H1 (cell line): ENCODE data around the gene RASAL2. TPM values are rescaled to one million over a fixed set of nuclear protein-coding genes. Genes with fewer than 3 reads are reported as not detected.

Source experiments
- CTCF ChIA-PET: fragments of 300-600 bp; sonication (Branson Sonifier 250); formaldehyde crosslinking; loops from one replicate; lab custom pipeline; 2021; ENCODE audit not compliant: partially characterized antibody; lab: Charles Lee
- POLR2A ChIA-PET: fragments of 300-600 bp; sonication (Branson Sonifier 250); formaldehyde crosslinking; loops from one replicate; lab custom pipeline; 2021; ENCODE audit warnings: inconsistent platforms; ENCODE audit not compliant: partially characterized antibody; lab: Charles Lee
- DNase-seq, 2 experiments: peaks; one replicate each; pipeline versions ENCODE4 v3.0.0 to v3.0.0-alpha.2; 2010 to 2022; ENCODE audit warnings: low spot score in 2 of 2, low read depth in 1 of 2, mixed read lengths in 1 of 2
- FAIRE-seq: peaks from 2 replicates; lab custom pipeline; 2011; peaks lifted over from hg19 to GRCh38; lab: Jason Lieb, UNC
- H2AFZ ChIP-seq: 2 replicates; pipeline ENCODE4 v1.8.1; 2012; ENCODE audit warnings: low read length, inconsistent platforms
- H2AK5ac ChIP-seq: 2 replicates; pipeline ENCODE4 v1.6.1; 2013; ENCODE audit warnings: low read depth, low read length
- H2BK120ac ChIP-seq: replicated peaks from 2 replicates; pipeline ENCODE3; 2013; ENCODE audit warnings: low read depth, low read length, inconsistent platforms
- H2BK12ac ChIP-seq: 2 replicates; pipeline ENCODE4 v1.6.1; 2013; ENCODE audit warnings: low read depth, low read length
- H2BK15ac ChIP-seq: 2 replicates; pipeline ENCODE4 v1.6.1; 2013; ENCODE audit warnings: low read length
- H2BK20ac ChIP-seq: 2 replicates; pipeline ENCODE4 v1.6.1; 2013; ENCODE audit warnings: low read length
- H2BK5ac ChIP-seq: 2 replicates; pipeline ENCODE4 v1.6.1; 2013; ENCODE audit warnings: low read depth, low read length
- H3K14ac ChIP-seq: 2 replicates; pipeline ENCODE4 v1.6.1; 2013; ENCODE audit warnings: inconsistent platforms; ENCODE audit not compliant: insufficient read length
- H3K18ac ChIP-seq: 2 replicates; pipeline ENCODE4 v1.6.1; 2013; ENCODE audit warnings: low read length; ENCODE audit errors: extremely low read depth
- H3K23ac ChIP-seq: 2 replicates; pipeline ENCODE4 v1.6.1; 2013; ENCODE audit warnings: inconsistent platforms; ENCODE audit not compliant: insufficient read length
- H3K23me2 ChIP-seq: 2 replicates; pipeline ENCODE4 v1.6.1; 2013; ENCODE audit warnings: low read depth, low read length
- H3K27ac ChIP-seq: 2 replicates; pipeline ENCODE4 v1.6.1; 2011; ENCODE audit warnings: low read depth, low read length, inconsistent platforms
- H3K27me3 ChIP-seq, 4 experiments: replicated peaks in 1 of 4; 1 replicate in 1 of 4; 2 replicates in 3 of 4; pipeline versions ENCODE4 v1.6.1 to v1.8.1; 2011 to 2013; ENCODE audit warnings: low read length in 3 of 4, mild to moderate bottlenecking in 3 of 4, inconsistent platforms in 2 of 4, mixed read lengths in 2 of 4, moderate library complexity in 1 of 4; ENCODE audit not compliant: control insufficient read depth in 3 of 4, insufficient read depth in 3 of 4; ENCODE audit errors: extremely low read depth in 1 of 4
- H3K36me3 ChIP-seq, 4 experiments: 2 replicates each; pipeline versions ENCODE4 v1.6.1 to v1.8.1; 2011 to 2013; ENCODE audit warnings: mild to moderate bottlenecking in 4 of 4, low read length in 3 of 4, moderate library complexity in 2 of 4, control low read depth in 1 of 4, inconsistent platforms in 1 of 4; ENCODE audit not compliant: insufficient read depth in 4 of 4, control insufficient read depth in 2 of 4
- H3K4ac ChIP-seq: replicated peaks from 2 replicates; pipeline ENCODE3; 2013; ENCODE audit warnings: low read length, low read depth, mixed read lengths, inconsistent platforms; ENCODE audit not compliant: insufficient read length
- H3K4me1 ChIP-seq, 4 experiments: replicated peaks in 1 of 4; 1 replicate in 1 of 4; 2 replicates in 3 of 4; pipeline versions ENCODE4 v1.6.1 to v1.8.1; 2011 to 2013; ENCODE audit warnings: low read length in 3 of 4, inconsistent platforms in 2 of 4, mixed read lengths in 1 of 4; ENCODE audit not compliant: insufficient read depth in 4 of 4, control insufficient read depth in 3 of 4
- H3K4me2 ChIP-seq, 2 experiments: 2 replicates each; pipeline versions ENCODE4 v1.6.1 to v1.8.1; 2011 to 2013; ENCODE audit warnings: low read depth in 2 of 2, low read length in 2 of 2, control low read depth in 1 of 2, inconsistent platforms in 1 of 2, mild to moderate bottlenecking in 1 of 2; ENCODE audit not compliant: insufficient read depth in 1 of 2
- H3K4me3 ChIP-seq, 4 experiments: fragments of 200-600, 300-600 bp in 1 of 4; sonication (generic), shearing (Covaris generic), sonication (Bioruptor Twin) in 1 of 4; 2 replicates each; pipeline versions ENCODE4 v1.5.1 to v1.8.1; 2011 to 2016; ENCODE audit warnings: low read length in 4 of 4, low read depth in 3 of 4, control low read depth in 2 of 4, inconsistent platforms in 2 of 4, mild to moderate bottlenecking in 2 of 4, mixed read lengths in 1 of 4, moderate library complexity in 1 of 4; ENCODE audit not compliant: insufficient read depth in 2 of 4; ENCODE audit errors: extremely low read depth in 1 of 4
- H3K56ac ChIP-seq: replicated peaks from 2 replicates; pipeline ENCODE3; 2013; ENCODE audit warnings: low read depth, mild to moderate bottlenecking, mixed read lengths, low read length, inconsistent platforms; ENCODE audit not compliant: insufficient read length
- H3K79me1 ChIP-seq: 2 replicates; pipeline ENCODE4 v1.6.1; 2013; ENCODE audit warnings: low read depth, low read length, control low read depth
- H3K79me2 ChIP-seq, 2 experiments: 2 replicates each; pipeline versions ENCODE4 v1.6.1 to v1.8.1; 2012 to 2013; ENCODE audit warnings: low read length in 2 of 2, mild to moderate bottlenecking in 2 of 2, inconsistent platforms in 1 of 2; ENCODE audit not compliant: insufficient read depth in 2 of 2, control insufficient read depth in 1 of 2
- H3K9ac ChIP-seq, 4 experiments: replicated peaks in 1 of 4; 1 replicate in 1 of 4; 2 replicates in 3 of 4; pipeline versions ENCODE4 v1.6.1 to v1.8.1; 2011 to 2013; ENCODE audit warnings: low read depth in 3 of 4, low read length in 3 of 4, control low read depth in 2 of 4, mild to moderate bottlenecking in 2 of 4, moderate library complexity in 2 of 4, inconsistent platforms in 1 of 4; ENCODE audit errors: extremely low read depth in 1 of 4
- H3K9me3 ChIP-seq, 2 experiments: 2 replicates each; pipeline versions ENCODE4 v1.6.1 to v1.8.1; 2012 to 2013; ENCODE audit warnings: mild to moderate bottlenecking in 2 of 2, moderate library complexity in 2 of 2, control low read depth in 1 of 2, inconsistent platforms in 1 of 2, low read depth in 1 of 2, low read length in 1 of 2, mixed read lengths in 1 of 2; ENCODE audit not compliant: insufficient read depth in 2 of 2
- H4K20me1 ChIP-seq, 2 experiments: replicated peaks in 1 of 2; 2 replicates each; pipeline versions ENCODE3 to v1.8.1; 2011 to 2013; ENCODE audit warnings: inconsistent platforms in 2 of 2, low read length in 2 of 2, mild to moderate bottlenecking in 1 of 2; ENCODE audit not compliant: insufficient read depth in 2 of 2, control insufficient read depth in 1 of 2
- H4K5ac ChIP-seq: 2 replicates; pipeline ENCODE4 v1.6.1; 2013; ENCODE audit warnings: low read length, low read depth, mixed read lengths, inconsistent platforms; ENCODE audit not compliant: insufficient read length
- H4K8ac ChIP-seq: 2 replicates; pipeline ENCODE4 v1.8.0; 2013; ENCODE audit warnings: mild to moderate bottlenecking, moderate library complexity, low read length, inconsistent platforms; ENCODE audit not compliant: insufficient read depth; ENCODE audit errors: extremely low read depth
- H4K91ac ChIP-seq: replicated peaks from 2 replicates; pipeline ENCODE3; 2013; ENCODE audit warnings: low read length, mixed read lengths, inconsistent platforms; ENCODE audit not compliant: insufficient read length
- KDM4A ChIP-seq: IDR thresholded peaks from one replicate; pipeline ENCODE4 v1.7.1; 2012; ENCODE audit warnings: low read depth, mild to moderate bottlenecking, moderate library complexity, low read length, inconsistent platforms; ENCODE audit not compliant: severe bottlenecking
- WGBS, 2 experiments: shearing (Covaris generic) in 1 of 2; methylation state at CpG; one replicate each; pipeline versions ENCODE4 v1.1.6 to v1.1.7; 2013 to 2015; ENCODE audit warnings: low lambda C conversion rate in 2 of 2, mixed read lengths in 2 of 2, inconsistent platforms in 1 of 2, low coverage in 1 of 2, missing lambda C conversion rate in 1 of 2; ENCODE audit not compliant: insufficient replicate concordance in 2 of 2, insufficient coverage in 1 of 2, insufficient read length in 1 of 2; ENCODE audit errors: extremely low coverage in 1 of 2, missing lambda C conversion rate in 1 of 2; 5-methylcytosine and 5-hydroxymethylcytosine counted together
- polyA plus RNA-seq, 7 experiments: library from polyadenylated mRNA; depleted of rRNA in 3 of 7; stranded (reverse) in 5 of 7; unstranded in 2 of 7; fragments of >200 nt in 5 of 7; fragments of 200-250 nt in 2 of 7; gene quantifications; 1 replicate in 5 of 7; 2 replicates in 1 of 7; 4 replicates in 1 of 7; pipeline versions ENCODE4 v1.2.1 to v1.2.3, GENCODE V29; 2011 to 2013; ENCODE audit warnings: missing spikeins in 2 of 7, mixed read lengths in 2 of 7
- total RNA-seq: library from RNA; stranded (reverse); fragmentation: NEBNext Ultra II Directional; extraction: Animal tissue kit (Norgen Biotek cat#: 25700); gene quantifications from 2 replicates; pipeline ENCODE4 v1.2.1, GENCODE V29; 2021

The RASAL2 gene
- total and polyA plus RNA-seq, 2 of the 8 experiments (the other 6 are each of a cell fraction or from before 2014, with no cell fraction given), result 15.9 to 32.5 TPM

- H3K4me2 ChIP-seq, result no peak overlapping the region
- POLR2A ChIA-PET, result no interaction called here
- H2BK20ac ChIP-seq, result no peak overlapping the region
- H2AK5ac ChIP-seq, result no peak overlapping the region
- CTCF ChIA-PET, result no interaction called here
- no peak overlapping the region for H3K14ac ChIP-seq
- no peak overlapping the region for H3K4me3 ChIP-seq
- no peak overlapping the region for H2AFZ ChIP-seq
- no peaks in the 10 kb centered on the region for H3K27me3 ChIP-seq
- FAIRE-seq, result no peak
- H3K9ac ChIP-seq, result no peak overlapping the region
- no peaks in the 10 kb centered on the region for H3K23me2 ChIP-seq
- H3K4me1 ChIP-seq, result peaks cover 0 to 11% (median 3%) of the 10 kb centered on the region in 4 experiments; a peak in 4 of 7 replicates
- H4K8ac ChIP-seq, result no peak overlapping the region
- no peaks in the 10 kb centered on the region for H3K9me3 ChIP-seq
- TF ChIP-seq KDM4A, result no peak
- TF ChIP-seq, all 59 proteins: peak for 0
- Histone ChIP-seq H4K91ac (no peak overlapping the region), H4K5ac (no peak overlapping the region), H3K79me1 (no peaks in the 10 kb centered on the region; the same call in 1 of the 2 replicates), H3K23ac (no peak overlapping the region), H2BK15ac (no peak overlapping the region), H3K4ac (no peak overlapping the region), H2BK5ac (no peak overlapping the region), H4K20me1 (no peaks in the 10 kb centered on the region), H3K36me3 (no peaks in the 10 kb centered on the region), H3K56ac (no peak overlapping the region), H3K27ac (no peak overlapping the region), H2BK120ac (no peak overlapping the region), H3K18ac (no peak overlapping the region), H3K79me2 (peaks cover 0 to 40% of the 10 kb centered on the region in 2 experiments; a peak in 2 of 4 replicates), H2BK12ac (no peak overlapping the region)
- WGBS, 2 experiments, result 87% methylated on average over 3 of the region's 3 CpGs; no CpG with 5 or more reads in 1 of the 2 experiments
- no peak for DNase-seq
These were observed 164.6 kb downstream of the RASAL2 start for GRCh38 chr1:178258536-178258935.
